ENCODE measurements around the gene BTD.

BTD gene

GRCh38 chr3:15637131-15637951, 35.8 kb downstream of the BTD start:
- DNase-seq, result no peak

- DNase-seq, result no peak
Measured at GRCh38 chr3:15638193-15638890, 36.8 kb downstream of the BTD start.

- DNase-seq, result no peak
Measured at GRCh38 chr3:15638891-15639262, 37.3 kb downstream of the BTD start.

- DNase-seq, result no peak
Measured at GRCh38 chr3:15645246-15645645, 43.7 kb downstream of the BTD start.

GRCh38 chr3:15645740-15646501, 44.4 kb downstream of the BTD start:
- no peak for DNase-seq

- no peak for DNase-seq
Measured at GRCh38 chr3:15646851-15647511, 45.4 kb downstream of the BTD start.

- no peak for DNase-seq
Measured at GRCh38 chr3:15647611-15648167, 46.1 kb downstream of the BTD start.

GRCh38 chr3:15649341-15649740, 47.8 kb downstream of the BTD start:
- no peak for DNase-seq

- no peak for DNase-seq
Measured at GRCh38 chr3:15649858-15650257, 48.3 kb downstream of the BTD start.

GRCh38 chr3:15651396-15651795, 49.9 kb downstream of the BTD start:
- DNase-seq, result no peak

- no peak for DNase-seq
Measured at GRCh38 chr3:15653321-15653720, 51.8 kb downstream of the BTD start.

GRCh38 chr3:15654127-15654526, 52.6 kb downstream of the BTD start:
- DNase-seq, result no peak

GRCh38 chr3:15654891-15655290, 53.3 kb downstream of the BTD start:
- no peak for DNase-seq

GRCh38 chr3:15656342-15656741, 54.8 kb downstream of the BTD start:
- DNase-seq, result no peak

GRCh38 chr3:15657016-15657415, 55.5 kb downstream of the BTD start:
- no peak for DNase-seq

- no peak for DNase-seq
Measured at GRCh38 chr3:15659254-15659975, 57.9 kb downstream of the BTD start.

- DNase-seq, result no peak
Measured at GRCh38 chr3:15660055-15660935, 58.8 kb downstream of the BTD start.

- DNase-seq, result no peak
Measured at GRCh38 chr3:15664144-15664543, 62.6 kb downstream of the BTD start.

GRCh38 chr3:15665510-15666150, 64.1 kb downstream of the BTD start:
- no peak for DNase-seq

GRCh38 chr3:15666277-15666676, 64.7 kb downstream of the BTD start:
- DNase-seq, result no peak

- DNase-seq, result no peak
Measured at GRCh38 chr3:15667484-15667883, 65.9 kb downstream of the BTD start.
